ENCODE measurements around the gene SLF2.

The SLF2 gene

GRCh38 chr10:100894589-100895294 lies 18.0 kb upstream of the SLF2 start:
- no peak for DNase-seq
- in situ Hi-C loops (cut with HindIII; ENCODE audit: low pct_ligation_motif_present, low pct_unique_long_range_greater_than_20kb, low sequenced_read_pairs), result loop anchor here (25.0 kb wide), 1 partner anchor 332 kb away; no protein-coding TSS in a partner anchor

DNA sequence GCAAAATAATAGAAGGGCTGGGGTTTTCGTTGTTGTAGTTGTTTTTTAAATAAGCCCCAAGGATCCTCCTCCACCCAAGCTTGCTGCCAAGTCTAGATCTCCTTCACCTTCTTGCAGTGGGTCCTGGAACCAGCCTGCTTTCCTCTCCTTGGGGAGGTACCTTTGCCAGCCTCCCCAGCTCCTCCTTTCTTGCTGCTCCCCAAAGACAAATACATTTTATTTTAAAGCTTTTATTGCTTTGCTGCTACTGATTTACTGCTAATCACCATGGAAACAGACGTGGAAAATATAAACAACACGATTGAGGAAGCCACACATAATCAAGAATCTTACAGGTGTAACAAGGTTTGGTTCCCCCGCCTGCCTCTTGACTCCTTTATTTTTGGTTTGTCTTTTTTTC lies 17.4 kb upstream of the SLF2 start:
- in situ Hi-C loops (cut with HindIII; ENCODE audit: low pct_ligation_motif_present, low pct_unique_long_range_greater_than_20kb, low sequenced_read_pairs), result loop anchor here (25.0 kb wide), 1 partner anchor 333 kb away; no protein-coding TSS in a partner anchor
- no peak for DNase-seq

DNA sequence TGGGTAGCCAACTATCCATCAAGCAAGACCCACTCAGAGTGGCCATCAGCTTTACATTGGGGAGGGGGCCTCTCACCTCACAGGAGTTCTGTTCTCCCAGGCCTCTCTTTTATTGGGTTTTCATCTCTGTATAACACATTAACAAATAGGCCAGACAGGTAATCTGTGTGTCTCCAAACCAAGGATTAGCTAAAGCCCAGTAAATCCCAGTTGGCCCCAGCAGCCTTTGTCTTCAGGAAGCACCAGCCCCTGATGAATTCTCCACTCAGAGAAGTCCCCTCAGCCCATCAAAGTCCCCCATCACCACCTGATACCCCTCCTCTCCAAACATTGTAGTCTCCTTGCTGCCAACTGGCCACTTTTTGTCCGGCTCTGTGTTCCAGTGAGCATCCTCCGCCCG lies 16.9 kb upstream of the SLF2 start:
- in situ Hi-C loops (cut with HindIII; ENCODE audit: low pct_ligation_motif_present, low pct_unique_long_range_greater_than_20kb, low sequenced_read_pairs), result loop anchor here (25.0 kb wide), 1 partner anchor 334 kb away; no protein-coding TSS in a partner anchor
- DNase-seq, result no peak

DNA sequence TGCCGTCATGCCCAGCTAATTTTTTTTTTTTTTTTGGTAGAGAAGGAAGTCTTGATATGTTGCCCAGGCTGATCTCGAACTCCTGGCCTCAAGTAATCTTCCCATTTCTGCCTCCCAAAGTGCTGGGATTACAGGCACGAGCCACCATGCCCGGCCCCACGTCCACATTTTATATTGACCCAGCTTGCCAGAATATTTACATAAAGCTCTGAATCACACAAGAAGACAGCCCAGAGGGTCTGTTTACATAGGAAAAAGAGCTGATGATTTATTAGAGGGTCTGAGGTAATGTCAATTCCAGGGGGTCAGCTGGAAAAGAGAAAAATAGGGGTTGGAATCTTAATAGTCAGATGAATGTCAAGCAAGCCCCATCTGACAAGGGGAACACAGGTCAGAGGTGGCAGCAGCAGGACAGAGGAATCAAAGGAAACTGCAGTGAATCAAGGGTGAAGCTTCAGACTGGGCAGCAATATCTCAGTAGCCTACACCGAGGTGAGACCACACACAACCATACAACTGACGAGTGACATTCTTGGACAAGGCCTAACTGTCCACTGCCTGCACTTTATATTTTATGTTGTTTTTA lies 15.8 kb upstream of the SLF2 start:
- in situ Hi-C loops (cut with HindIII; ENCODE audit: low pct_ligation_motif_present, low pct_unique_long_range_greater_than_20kb, low sequenced_read_pairs), result loop anchor here (25.0 kb wide), 1 partner anchor 335 kb away; no protein-coding TSS in a partner anchor
- no peak for DNase-seq

DNA sequence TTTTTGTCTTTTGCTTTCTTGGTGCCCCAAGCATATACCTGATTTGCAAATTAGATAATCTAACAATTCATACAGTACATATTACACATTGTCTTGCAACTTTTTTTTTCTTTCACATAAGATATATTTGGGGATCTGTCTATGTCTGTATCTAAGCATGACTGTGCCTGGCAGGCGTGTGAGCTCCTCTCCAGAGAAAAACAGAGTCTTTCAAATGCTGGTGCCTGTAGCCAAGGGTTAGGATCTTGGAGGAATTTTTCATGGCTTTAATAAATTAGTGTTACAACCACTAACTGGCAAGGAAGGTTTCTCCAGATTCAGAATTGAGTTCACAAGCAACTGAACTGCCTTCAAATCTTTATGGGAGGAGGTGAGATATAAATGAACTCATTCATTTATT lies 14.8 kb upstream of the SLF2 start:
- no peak for DNase-seq
- in situ Hi-C loops (cut with HindIII; ENCODE audit: low pct_ligation_motif_present, low pct_unique_long_range_greater_than_20kb, low sequenced_read_pairs), result loop anchor here (25.0 kb wide), 1 partner anchor 336 kb away; no protein-coding TSS in a partner anchor

GRCh38 chr10:100899171-100899570 lies 13.6 kb upstream of the SLF2 start:
- in situ Hi-C loops (cut with HindIII; ENCODE audit: low pct_ligation_motif_present, low pct_unique_long_range_greater_than_20kb, low sequenced_read_pairs), result loop anchor here (25.0 kb wide), 1 partner anchor 337 kb away; no protein-coding TSS in a partner anchor
- DNase-seq, result no peak

DNA sequence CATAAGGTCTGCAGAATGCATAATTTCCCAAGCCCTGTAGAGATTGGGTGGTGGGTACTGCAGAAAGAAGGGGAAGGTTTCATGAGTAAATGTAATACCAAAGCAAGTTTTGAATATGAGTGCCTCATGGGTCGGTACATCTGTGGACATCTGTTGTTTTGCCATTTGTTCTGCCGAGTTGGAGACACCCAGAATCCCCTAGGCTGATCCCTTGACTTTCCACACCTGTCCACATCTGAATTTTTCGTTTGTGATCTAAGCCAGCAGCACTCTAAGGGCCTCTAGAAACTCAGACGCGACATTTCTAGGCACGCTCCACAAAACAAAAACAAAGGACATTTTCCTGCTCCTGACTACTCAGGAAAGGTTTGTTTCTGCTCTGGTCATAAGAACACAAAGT lies 11.7 kb upstream of the SLF2 start:
- DNase-seq, result no peak
- in situ Hi-C loops (cut with HindIII; ENCODE audit: low pct_ligation_motif_present, low pct_unique_long_range_greater_than_20kb, low sequenced_read_pairs), result no loop called here

- DNase-seq, result no peak
- in situ Hi-C loops (cut with HindIII; ENCODE audit: low pct_ligation_motif_present, low pct_unique_long_range_greater_than_20kb, low sequenced_read_pairs), result no loop called here
Observed at GRCh38 chr10:100902622-100903021, 10.1 kb upstream of the SLF2 start.

GRCh38 chr10:100904917-100905316 lies 7.8 kb upstream of the SLF2 start:
- in situ Hi-C loops (cut with HindIII; ENCODE audit: low pct_ligation_motif_present, low pct_unique_long_range_greater_than_20kb, low sequenced_read_pairs), result no loop called here
- no peak for DNase-seq

GRCh38 chr10:100907175-100907574 lies 5.6 kb upstream of the SLF2 start:
- in situ Hi-C loops (cut with HindIII; ENCODE audit: low pct_ligation_motif_present, low pct_unique_long_range_greater_than_20kb, low sequenced_read_pairs), result no loop called here

DNA sequence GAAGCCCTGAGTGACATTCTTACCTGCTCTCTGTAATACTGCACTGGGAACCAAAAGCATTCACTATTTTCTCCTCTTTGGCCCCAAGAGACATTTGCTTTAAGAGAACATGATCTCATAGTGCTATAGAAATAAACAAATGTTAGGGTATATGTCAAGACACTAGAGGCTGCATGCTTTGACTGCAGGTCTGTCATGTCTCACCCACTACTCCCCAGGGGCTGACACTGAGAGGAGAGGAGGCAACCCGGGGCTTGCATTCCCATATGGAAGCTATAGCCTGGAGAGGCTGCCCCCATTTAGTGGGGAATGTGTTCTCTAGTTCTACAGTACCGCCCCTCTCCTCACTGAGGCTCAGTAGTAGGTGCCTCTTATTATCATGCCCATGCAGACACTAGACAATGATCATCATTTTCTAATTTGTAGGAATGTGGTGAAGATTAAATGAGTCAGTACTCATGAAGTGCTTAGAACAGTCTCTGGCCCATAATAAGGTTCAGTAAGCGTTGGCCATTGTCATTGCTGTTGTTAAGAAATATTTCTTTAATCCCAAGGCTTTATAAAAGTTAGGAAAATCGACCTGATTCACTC lies 4.9 kb upstream of the SLF2 start:
- in situ Hi-C loops (cut with HindIII; ENCODE audit: low pct_ligation_motif_present, low pct_unique_long_range_greater_than_20kb, low sequenced_read_pairs), result no loop called here
- no peak for DNase-seq

More at GRCh38 chr10:100907175-100907574, 5.6 kb upstream of the SLF2 start:
- DNase-seq, result no peak

DNA sequence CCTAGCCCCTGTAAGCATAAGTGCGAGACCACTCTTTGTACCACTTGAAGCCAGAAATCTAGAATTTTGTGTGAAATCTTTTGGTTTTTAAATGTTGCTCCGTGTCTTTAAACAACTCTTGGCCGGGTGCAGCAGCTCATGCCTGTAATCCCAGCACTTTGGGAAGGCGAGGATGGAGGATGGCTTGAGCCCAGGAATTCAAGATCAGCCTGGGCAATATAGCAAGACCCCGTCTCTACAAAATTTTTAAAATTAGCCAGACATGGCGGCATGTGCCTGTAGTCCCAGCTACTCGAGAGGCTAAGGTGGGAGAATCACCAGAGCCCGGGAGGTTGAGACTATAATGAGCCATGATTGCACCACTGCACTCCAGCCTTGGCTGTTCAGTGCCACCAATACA lies 4.4 kb upstream of the SLF2 start:
- DNase-seq, result no peak
- in situ Hi-C loops (cut with HindIII; ENCODE audit: low pct_ligation_motif_present, low pct_unique_long_range_greater_than_20kb, low sequenced_read_pairs), result no loop called here

DNA sequence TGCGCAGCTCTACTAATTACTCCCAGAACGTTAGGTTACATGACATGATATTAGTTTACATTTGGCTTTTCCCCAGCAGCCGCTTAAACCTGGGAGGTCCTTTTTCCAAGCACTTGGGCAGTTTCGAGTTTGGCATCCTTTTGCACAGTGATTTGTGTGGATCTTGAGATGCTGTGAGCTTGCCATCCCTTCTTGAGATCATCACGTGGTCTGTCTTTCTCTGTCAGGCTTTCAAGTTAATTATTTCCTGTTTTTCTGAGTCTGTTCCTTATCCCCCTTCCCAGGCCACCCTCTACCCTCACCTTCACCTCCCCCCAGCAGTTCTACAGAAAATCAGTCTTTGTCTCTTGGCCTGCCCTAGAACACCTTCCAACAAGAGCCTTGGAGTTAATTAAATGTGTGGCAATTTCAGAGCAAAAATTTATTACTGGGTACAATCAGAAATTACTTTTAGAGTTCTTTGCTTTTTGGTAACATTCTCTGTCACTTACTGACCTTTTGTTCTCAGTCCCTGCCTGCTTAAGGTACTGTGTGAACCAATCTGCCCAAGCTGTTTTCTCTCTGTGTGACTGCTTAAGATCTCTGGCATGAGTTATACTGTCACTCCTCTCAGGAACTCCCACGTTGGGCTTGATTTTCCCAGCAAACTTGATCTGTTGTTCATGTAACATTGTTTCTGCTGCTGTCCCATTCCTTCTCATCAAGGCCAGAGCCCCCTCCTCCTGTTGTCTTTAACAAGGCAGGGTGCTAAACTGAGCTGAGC lies 3.1 kb upstream of the SLF2 start:
- DNase-seq, result peak; percentile 25
- in situ Hi-C loops (cut with HindIII; ENCODE audit: low pct_ligation_motif_present, low pct_unique_long_range_greater_than_20kb, low sequenced_read_pairs), result no loop called here

DNA sequence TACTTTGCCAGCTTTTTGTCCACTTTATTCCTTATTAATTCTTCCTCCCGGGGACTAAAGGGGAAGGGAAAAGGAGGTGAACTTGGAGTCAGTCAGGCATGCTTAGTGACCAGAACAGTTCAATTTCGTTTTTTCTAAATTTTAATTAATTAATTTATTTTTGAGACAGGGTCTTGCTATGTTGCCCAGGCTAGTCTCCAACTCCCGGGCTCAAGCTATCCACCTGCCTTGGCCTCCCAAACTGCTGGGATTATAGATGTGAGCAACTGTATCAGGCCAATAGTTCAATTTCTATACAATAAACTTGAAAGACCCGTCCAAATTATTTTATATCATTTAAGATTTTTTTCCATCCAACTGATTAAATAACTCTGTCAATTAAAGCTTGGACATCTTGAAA lies 1.3 kb upstream of the SLF2 start:
- in situ Hi-C loops (cut with HindIII; ENCODE audit: low pct_ligation_motif_present, low pct_unique_long_range_greater_than_20kb, low sequenced_read_pairs), result no loop called here
- no peak for DNase-seq

DNA sequence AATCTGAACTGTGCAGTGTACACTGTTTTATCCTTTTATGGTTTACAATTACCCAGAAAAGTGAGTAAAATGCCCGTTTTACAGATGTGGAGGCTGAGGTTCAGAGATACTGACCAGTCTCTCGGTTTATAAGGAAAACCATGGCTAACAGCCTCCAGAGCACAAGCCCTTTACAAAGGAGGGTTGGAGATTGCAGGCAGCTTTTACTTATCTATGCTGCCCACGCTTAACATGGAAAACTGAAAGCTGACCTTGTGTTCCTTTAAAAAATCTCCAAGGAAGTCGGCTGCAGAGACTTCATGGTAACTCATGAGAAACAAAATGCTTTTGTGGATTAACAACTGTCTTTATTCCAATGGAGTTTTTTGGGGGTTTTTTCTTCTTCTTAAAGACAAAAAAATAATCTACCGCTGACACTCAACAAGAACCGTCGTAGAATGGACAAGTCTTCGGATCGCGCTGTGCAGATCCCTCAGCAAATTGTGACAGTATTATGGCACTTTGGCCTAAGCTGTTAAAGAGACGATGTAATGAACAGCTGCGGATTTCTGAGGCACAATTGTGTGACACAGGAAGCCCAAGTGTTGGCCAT lies 654 bp upstream of the SLF2 start:
- DNase-seq, result peak; percentile 36
- in situ Hi-C loops (cut with HindIII; ENCODE audit: low pct_ligation_motif_present, low pct_unique_long_range_greater_than_20kb, low sequenced_read_pairs), result no loop called here

GRCh38 chr10:100913470-100913865 lies 705 bp downstream of the SLF2 start:
- in situ Hi-C loops (cut with HindIII; ENCODE audit: low pct_ligation_motif_present, low pct_unique_long_range_greater_than_20kb, low sequenced_read_pairs), result no loop called here
- no peak for DNase-seq

DNA sequence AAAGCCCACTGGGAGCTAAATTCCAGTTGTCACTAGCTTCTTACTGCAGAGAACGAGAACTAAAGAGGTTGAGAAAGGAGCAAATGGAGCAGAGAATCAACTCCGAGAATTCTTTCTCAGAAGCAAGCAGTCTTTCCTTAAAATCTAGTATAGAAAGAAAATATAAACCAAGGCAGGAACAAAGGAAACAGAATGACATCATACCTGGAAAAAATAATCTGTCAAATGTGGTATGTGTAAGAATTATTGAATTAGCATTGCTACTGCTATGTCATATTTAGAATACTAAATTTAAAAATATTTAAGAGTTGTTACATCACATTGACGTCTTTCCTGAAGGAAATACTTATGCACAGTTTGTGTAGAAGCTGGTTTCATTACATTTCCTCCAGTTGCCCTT lies 4.3 kb downstream of the SLF2 start:
- DNase-seq, result no peak
- in situ Hi-C loops (cut with HindIII; ENCODE audit: low pct_ligation_motif_present, low pct_unique_long_range_greater_than_20kb, low sequenced_read_pairs), result no loop called here

GRCh38 chr10:100923580-100923979 lies 10.8 kb downstream of the SLF2 start:
- in situ Hi-C loops (cut with HindIII; ENCODE audit: low pct_ligation_motif_present, low pct_unique_long_range_greater_than_20kb, low sequenced_read_pairs), result no loop called here
- peak; percentile 49 for DNase-seq

DNA sequence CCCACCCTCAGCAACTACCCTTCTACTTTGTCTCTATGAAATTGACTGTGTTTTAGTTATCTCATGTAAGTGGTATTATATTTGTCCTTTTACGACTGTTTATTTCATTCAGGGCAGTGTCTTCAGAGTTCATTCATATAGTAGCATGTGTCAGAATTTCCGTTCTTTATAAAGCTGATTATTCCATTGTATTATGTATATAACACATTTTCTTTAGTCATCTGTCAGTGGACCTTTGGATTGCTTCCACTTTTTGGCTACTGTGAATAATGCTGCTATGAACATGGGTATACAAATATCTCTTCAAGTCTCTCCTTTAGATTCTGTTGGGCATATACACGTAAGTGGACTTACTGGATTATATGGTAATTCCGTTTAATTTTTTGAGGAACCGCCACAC lies 14.5 kb downstream of the SLF2 start:
- no peak for DNase-seq
- in situ Hi-C loops (cut with HindIII; ENCODE audit: low pct_ligation_motif_present, low pct_unique_long_range_greater_than_20kb, low sequenced_read_pairs), result no loop called here
